H1 (cell line): ENCODE measurements around the gene GHRHR. TPM values are rescaled to one million over a fixed set of nuclear protein-coding genes. Genes with fewer than 3 reads are reported as not detected.
A peak's percentile ranks its signal among the peaks of the same experiment; 100 is the strongest.

Experiments used
- CTCF ChIA-PET: fragments of 300-600 bp; sonication (Branson Sonifier 250); formaldehyde crosslinking; loops from one replicate; lab custom pipeline; 2021; ENCODE audit not compliant: partially characterized antibody; lab: Charles Lee
- POLR2A ChIA-PET: fragments of 300-600 bp; sonication (Branson Sonifier 250); formaldehyde crosslinking; loops from one replicate; lab custom pipeline; 2021; ENCODE audit warnings: inconsistent platforms; ENCODE audit not compliant: partially characterized antibody; lab: Charles Lee
- DNase-seq, 2 experiments: peaks; one replicate each; pipeline versions ENCODE4 v3.0.0 to v3.0.0-alpha.2; 2010 to 2022; ENCODE audit warnings: low spot score in 2 of 2, low read depth in 1 of 2, mixed read lengths in 1 of 2
- FAIRE-seq: peaks from 2 replicates; lab custom pipeline; 2011; peaks lifted over from hg19 to GRCh38; lab: Jason Lieb, UNC
- H2AFZ ChIP-seq: 2 replicates; pipeline ENCODE4 v1.8.1; 2012; ENCODE audit warnings: low read length, inconsistent platforms
- H2AK5ac ChIP-seq: 2 replicates; pipeline ENCODE4 v1.6.1; 2013; ENCODE audit warnings: low read depth, low read length
- H2BK120ac ChIP-seq: replicated peaks from 2 replicates; pipeline ENCODE3; 2013; ENCODE audit warnings: low read depth, low read length, inconsistent platforms
- H2BK12ac ChIP-seq: 2 replicates; pipeline ENCODE4 v1.6.1; 2013; ENCODE audit warnings: low read depth, low read length
- H2BK15ac ChIP-seq: 2 replicates; pipeline ENCODE4 v1.6.1; 2013; ENCODE audit warnings: low read length
- H2BK20ac ChIP-seq: 2 replicates; pipeline ENCODE4 v1.6.1; 2013; ENCODE audit warnings: low read length
- H2BK5ac ChIP-seq: 2 replicates; pipeline ENCODE4 v1.6.1; 2013; ENCODE audit warnings: low read depth, low read length
- H3K14ac ChIP-seq: 2 replicates; pipeline ENCODE4 v1.6.1; 2013; ENCODE audit warnings: inconsistent platforms; ENCODE audit not compliant: insufficient read length
- H3K18ac ChIP-seq: 2 replicates; pipeline ENCODE4 v1.6.1; 2013; ENCODE audit warnings: low read length; ENCODE audit errors: extremely low read depth
- H3K23ac ChIP-seq: 2 replicates; pipeline ENCODE4 v1.6.1; 2013; ENCODE audit warnings: inconsistent platforms; ENCODE audit not compliant: insufficient read length
- H3K23me2 ChIP-seq: 2 replicates; pipeline ENCODE4 v1.6.1; 2013; ENCODE audit warnings: low read depth, low read length
- H3K27ac ChIP-seq: 2 replicates; pipeline ENCODE4 v1.6.1; 2011; ENCODE audit warnings: low read depth, low read length, inconsistent platforms
- H3K27me3 ChIP-seq, 4 experiments: replicated peaks in 1 of 4; 1 replicate in 1 of 4; 2 replicates in 3 of 4; pipeline versions ENCODE4 v1.6.1 to v1.8.1; 2011 to 2013; ENCODE audit warnings: low read length in 3 of 4, mild to moderate bottlenecking in 3 of 4, inconsistent platforms in 2 of 4, mixed read lengths in 2 of 4, moderate library complexity in 1 of 4; ENCODE audit not compliant: control insufficient read depth in 3 of 4, insufficient read depth in 3 of 4; ENCODE audit errors: extremely low read depth in 1 of 4
- H3K36me3 ChIP-seq, 4 experiments: 2 replicates each; pipeline versions ENCODE4 v1.6.1 to v1.8.1; 2011 to 2013; ENCODE audit warnings: mild to moderate bottlenecking in 4 of 4, low read length in 3 of 4, moderate library complexity in 2 of 4, control low read depth in 1 of 4, inconsistent platforms in 1 of 4; ENCODE audit not compliant: insufficient read depth in 4 of 4, control insufficient read depth in 2 of 4
- H3K4ac ChIP-seq: replicated peaks from 2 replicates; pipeline ENCODE3; 2013; ENCODE audit warnings: low read length, low read depth, mixed read lengths, inconsistent platforms; ENCODE audit not compliant: insufficient read length
- H3K4me1 ChIP-seq, 4 experiments: replicated peaks in 1 of 4; 1 replicate in 1 of 4; 2 replicates in 3 of 4; pipeline versions ENCODE4 v1.6.1 to v1.8.1; 2011 to 2013; ENCODE audit warnings: low read length in 3 of 4, inconsistent platforms in 2 of 4, mixed read lengths in 1 of 4; ENCODE audit not compliant: insufficient read depth in 4 of 4, control insufficient read depth in 3 of 4
- H3K4me2 ChIP-seq, 2 experiments: 2 replicates each; pipeline versions ENCODE4 v1.6.1 to v1.8.1; 2011 to 2013; ENCODE audit warnings: low read depth in 2 of 2, low read length in 2 of 2, control low read depth in 1 of 2, inconsistent platforms in 1 of 2, mild to moderate bottlenecking in 1 of 2; ENCODE audit not compliant: insufficient read depth in 1 of 2
- H3K4me3 ChIP-seq, 4 experiments: fragments of 200-600, 300-600 bp in 1 of 4; sonication (generic), shearing (Covaris generic), sonication (Bioruptor Twin) in 1 of 4; 2 replicates each; pipeline versions ENCODE4 v1.5.1 to v1.8.1; 2011 to 2016; ENCODE audit warnings: low read length in 4 of 4, low read depth in 3 of 4, control low read depth in 2 of 4, inconsistent platforms in 2 of 4, mild to moderate bottlenecking in 2 of 4, mixed read lengths in 1 of 4, moderate library complexity in 1 of 4; ENCODE audit not compliant: insufficient read depth in 2 of 4; ENCODE audit errors: extremely low read depth in 1 of 4
- H3K56ac ChIP-seq: replicated peaks from 2 replicates; pipeline ENCODE3; 2013; ENCODE audit warnings: low read depth, mild to moderate bottlenecking, mixed read lengths, low read length, inconsistent platforms; ENCODE audit not compliant: insufficient read length
- H3K79me1 ChIP-seq: 2 replicates; pipeline ENCODE4 v1.6.1; 2013; ENCODE audit warnings: low read depth, low read length, control low read depth
- H3K79me2 ChIP-seq, 2 experiments: 2 replicates each; pipeline versions ENCODE4 v1.6.1 to v1.8.1; 2012 to 2013; ENCODE audit warnings: low read length in 2 of 2, mild to moderate bottlenecking in 2 of 2, inconsistent platforms in 1 of 2; ENCODE audit not compliant: insufficient read depth in 2 of 2, control insufficient read depth in 1 of 2
- H3K9ac ChIP-seq, 4 experiments: replicated peaks in 1 of 4; 1 replicate in 1 of 4; 2 replicates in 3 of 4; pipeline versions ENCODE4 v1.6.1 to v1.8.1; 2011 to 2013; ENCODE audit warnings: low read depth in 3 of 4, low read length in 3 of 4, control low read depth in 2 of 4, mild to moderate bottlenecking in 2 of 4, moderate library complexity in 2 of 4, inconsistent platforms in 1 of 4; ENCODE audit errors: extremely low read depth in 1 of 4
- H3K9me3 ChIP-seq, 2 experiments: 2 replicates each; pipeline versions ENCODE4 v1.6.1 to v1.8.1; 2012 to 2013; ENCODE audit warnings: mild to moderate bottlenecking in 2 of 2, moderate library complexity in 2 of 2, control low read depth in 1 of 2, inconsistent platforms in 1 of 2, low read depth in 1 of 2, low read length in 1 of 2, mixed read lengths in 1 of 2; ENCODE audit not compliant: insufficient read depth in 2 of 2
- H4K20me1 ChIP-seq, 2 experiments: replicated peaks in 1 of 2; 2 replicates each; pipeline versions ENCODE3 to v1.8.1; 2011 to 2013; ENCODE audit warnings: inconsistent platforms in 2 of 2, low read length in 2 of 2, mild to moderate bottlenecking in 1 of 2; ENCODE audit not compliant: insufficient read depth in 2 of 2, control insufficient read depth in 1 of 2
- H4K5ac ChIP-seq: 2 replicates; pipeline ENCODE4 v1.6.1; 2013; ENCODE audit warnings: low read length, low read depth, mixed read lengths, inconsistent platforms; ENCODE audit not compliant: insufficient read length
- H4K8ac ChIP-seq: 2 replicates; pipeline ENCODE4 v1.8.0; 2013; ENCODE audit warnings: mild to moderate bottlenecking, moderate library complexity, low read length, inconsistent platforms; ENCODE audit not compliant: insufficient read depth; ENCODE audit errors: extremely low read depth
- H4K91ac ChIP-seq: replicated peaks from 2 replicates; pipeline ENCODE3; 2013; ENCODE audit warnings: low read length, mixed read lengths, inconsistent platforms; ENCODE audit not compliant: insufficient read length
- CTBP2 ChIP-seq: IDR thresholded peaks from 2 replicates; pipeline ENCODE4 v1.7.0; 2011; ENCODE audit warnings: borderline replicate concordance, mild to moderate bottlenecking, moderate library complexity, mixed read lengths, low read length; ENCODE audit not compliant: insufficient read depth, insufficient read length
- HDAC2 ChIP-seq, 2 experiments: fragments of 300-600 bp in 1 of 2; sonication (generic) in 1 of 2; IDR thresholded peaks; 2 replicates each; pipeline ENCODE4 v1.6.1; 2011 to 2012; ENCODE audit warnings: low read depth in 2 of 2, low read length in 2 of 2, mild to moderate bottlenecking in 2 of 2, moderate library complexity in 2 of 2, borderline replicate concordance in 1 of 2, inconsistent platforms in 1 of 2
- RXRA ChIP-seq: IDR thresholded peaks from 2 replicates; pipeline ENCODE4 v1.6.1; 2011; ENCODE audit warnings: low read depth, mild to moderate bottlenecking, low read length, moderate library complexity; ENCODE audit not compliant: insufficient read depth
- SIN3A ChIP-seq, 2 experiments: IDR thresholded peaks in 1 of 2; conservative IDR thresholded peaks in 1 of 2; 2 replicates each; pipeline ENCODE4 v1.6.1; 2011 to 2012; ENCODE audit warnings: low read length in 2 of 2, improper control_type of control experiment in 1 of 2, low read depth in 1 of 2, mild to moderate bottlenecking in 1 of 2
- TAF1 ChIP-seq: IDR thresholded peaks from 2 replicates; pipeline ENCODE4 v1.6.1; 2011; ENCODE audit warnings: mild to moderate bottlenecking, low read depth, low read length
- TEAD4 ChIP-seq: IDR thresholded peaks from 2 replicates; pipeline ENCODE4 v1.6.1; 2012; ENCODE audit warnings: low read depth, low read length, inconsistent platforms, mixed read lengths
- WGBS, 2 experiments: shearing (Covaris generic) in 1 of 2; methylation state at CpG; one replicate each; pipeline versions ENCODE4 v1.1.6 to v1.1.7; 2013 to 2015; ENCODE audit warnings: low lambda C conversion rate in 2 of 2, mixed read lengths in 2 of 2, inconsistent platforms in 1 of 2, low coverage in 1 of 2, missing lambda C conversion rate in 1 of 2; ENCODE audit not compliant: insufficient replicate concordance in 2 of 2, insufficient coverage in 1 of 2, insufficient read length in 1 of 2; ENCODE audit errors: extremely low coverage in 1 of 2, missing lambda C conversion rate in 1 of 2; 5-methylcytosine and 5-hydroxymethylcytosine counted together
- polyA plus RNA-seq, 7 experiments: library from polyadenylated mRNA; depleted of rRNA in 3 of 7; stranded (reverse) in 5 of 7; unstranded in 2 of 7; fragments of >200 nt in 5 of 7; fragments of 200-250 nt in 2 of 7; gene quantifications; 1 replicate in 5 of 7; 2 replicates in 1 of 7; 4 replicates in 1 of 7; pipeline versions ENCODE4 v1.2.1 to v1.2.3, GENCODE V29; 2011 to 2013; ENCODE audit warnings: missing spikeins in 2 of 7, mixed read lengths in 2 of 7
- total RNA-seq: library from RNA; stranded (reverse); fragmentation: NEBNext Ultra II Directional; extraction: Animal tissue kit (Norgen Biotek cat#: 25700); gene quantifications from 2 replicates; pipeline ENCODE4 v1.2.1, GENCODE V29; 2021

GHRHR gene
- total and polyA plus RNA-seq, 2 of the 8 experiments (the other 6 are each of a cell fraction or from before 2014, with no cell fraction given), result 0.60 to 6.5 TPM

DNA sequence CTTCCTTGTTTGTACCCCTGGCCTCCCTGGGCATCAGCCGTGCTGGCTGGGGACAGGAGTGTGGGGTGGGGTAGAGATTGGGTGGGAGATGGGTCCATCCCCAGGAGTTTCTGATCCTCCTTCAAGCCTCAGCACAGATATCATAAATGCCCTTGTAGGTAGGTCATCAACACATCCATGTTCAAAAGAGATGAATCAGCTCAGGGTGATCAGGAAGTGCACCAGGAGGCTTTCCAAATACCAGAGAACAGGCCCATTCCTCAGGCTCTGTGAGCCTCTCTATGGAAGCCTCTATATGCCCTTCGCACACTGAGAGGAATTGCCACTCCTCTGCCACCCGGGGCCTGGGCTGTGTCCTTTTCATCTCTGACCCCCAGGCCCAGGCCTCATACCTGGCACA, 56.4 kb downstream of the GHRHR start:
- Histone ChIP-seq H3K79me2 (no peaks in the 10 kb centered on the region), H3K4me1 (peaks cover 9 to 16% (median 13%) of the 10 kb centered on the region in 4 experiments), H3K23me2 (no peaks in the 10 kb centered on the region), H3K4me2 (0 out of 4 replicates have a peak overlapping the region, but pooled peaks of 1 of the 2 experiments have one; percentile 22), H3K36me3 (no peaks in the 10 kb centered on the region), H2BK12ac (peak overlapping the region; percentile 44; the same call in 1 of the 2 replicates), H3K27me3 (no peaks in the 10 kb centered on the region), H4K8ac (no peak overlapping the region), H3K9ac (no peak overlapping the region), H3K56ac (no peak overlapping the region), H4K5ac (no peak overlapping the region), H2BK15ac (no peak overlapping the region), H4K91ac (no peak overlapping the region), H3K9me3 (no peaks in the 10 kb centered on the region), H2BK5ac (no peak overlapping the region; the same call in 1 of the 2 replicates), H3K4me3 (no peak overlapping the region), H2BK120ac (no peak overlapping the region), H3K79me1 (no peaks in the 10 kb centered on the region; the same call in 1 of the 2 replicates), H2AK5ac (no peak overlapping the region), H2AFZ (no peak overlapping the region), H2BK20ac (0 out of 2 replicates have a peak overlapping the region, but pooled peaks have one; percentile 63), H3K4ac (no peak overlapping the region), H3K27ac (no peak overlapping the region), H3K14ac (no peak overlapping the region), H4K20me1 (no peaks in the 10 kb centered on the region), H3K23ac (no peak overlapping the region), H3K18ac (no peak overlapping the region)
- POLR2A ChIA-PET, result no interaction called here
- 96% methylated on average over 3 of the region's 3 CpGs; no CpG with 5 or more reads in 1 of the 2 experiments for WGBS, 2 experiments
- TF ChIP-seq CTBP2, result no peak
- no peak for TF ChIP-seq TEAD4
- no peak for TF ChIP-seq SIN3A (conservative IDR thresholded peaks at IDR 0.05 in 1 of 2, IDR thresholded peaks at IDR 0.05 in 1 of 2; ENCODE audit: low read depth in 1 of 2, low read length in 2 of 2)
- no peak for TF ChIP-seq HDAC2 (IDR thresholded peaks at IDR 0.05; ENCODE audit: borderline replicate concordance in 1 of 2, low read depth in 2 of 2, low read length in 2 of 2)
- no peak for TF ChIP-seq RXRA
- TF ChIP-seq TAF1, result no peak
- DNase-seq (no peak), FAIRE-seq (no peak)
- CTCF ChIA-PET, result interaction anchor here (0.7 to 52.0 kb wide), 8 partner anchors 29 to 114 kb away, joined by 3 to 880 read pairs (median 4); partner anchors contain the start of gene ADCYAP1R1
